GM12874 (cell line): ENCODE measurements around the gene FOXL3.

Experiments
- CTCF ChIP-seq: IDR thresholded peaks from 2 replicates; pipeline ENCODE4 v1.5.1; 2011; ENCODE audit warnings: low read depth, mild to moderate bottlenecking, control low read depth, low read length, moderate library complexity; ENCODE audit not compliant: insufficient read depth

FOXL3 gene

GRCh38 chr7:315516-316265, 25.7 kb downstream of the FOXL3 start:
- no peak for TF ChIP-seq CTCF

GRCh38 chr7:317643-318405, 27.9 kb downstream of the FOXL3 start:
- TF ChIP-seq CTCF: no peak

GRCh38 chr7:318476-318875, 28.5 kb downstream of the FOXL3 start:
- TF ChIP-seq CTCF: no peak

- no peak for TF ChIP-seq CTCF
Measured at GRCh38 chr7:318878-319661, 29.1 kb downstream of the FOXL3 start.

- no peak for TF ChIP-seq CTCF
Measured at GRCh38 chr7:320297-320696, 30.3 kb downstream of the FOXL3 start.

- peak; percentile 87 for TF ChIP-seq CTCF
Measured at GRCh38 chr7:322111-322671, 32.2 kb downstream of the FOXL3 start.

GRCh38 chr7:322708-323111, 32.7 kb downstream of the FOXL3 start:
- TF ChIP-seq CTCF: no peak
